ENCODE measurements around the gene ITPR1. TPM values are rescaled to one million over a fixed set of nuclear protein-coding genes. Genes with fewer than 3 reads are reported as not detected.

ITPR1 gene
- total RNA-seq, 2 donors from 2014 or later, result 36.8 to 43.8 TPM

DNA sequence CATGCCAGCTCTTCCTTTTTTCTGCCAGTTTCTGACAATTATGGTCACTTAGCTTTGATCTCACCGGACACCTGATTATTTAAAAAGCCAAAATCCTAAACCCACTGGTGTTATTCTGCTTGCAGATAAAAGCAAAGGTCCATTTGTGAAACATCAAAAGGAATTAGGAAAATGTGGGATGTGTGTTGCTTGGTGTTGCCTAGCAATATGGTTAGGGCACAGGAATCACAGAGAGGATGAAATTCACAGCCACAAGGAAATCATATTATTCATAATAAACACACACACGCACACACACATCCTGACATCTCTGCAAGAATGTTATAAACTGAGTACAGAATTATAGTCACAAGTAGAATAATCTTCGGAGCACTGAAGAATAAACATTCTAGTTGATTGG is 396.7 kb downstream of the ITPR1 start:
- no peak for ATAC-seq
- DNase-seq, result no peak
- intact Hi-C loops (cut with DNase I), result no loop called here

DNA sequence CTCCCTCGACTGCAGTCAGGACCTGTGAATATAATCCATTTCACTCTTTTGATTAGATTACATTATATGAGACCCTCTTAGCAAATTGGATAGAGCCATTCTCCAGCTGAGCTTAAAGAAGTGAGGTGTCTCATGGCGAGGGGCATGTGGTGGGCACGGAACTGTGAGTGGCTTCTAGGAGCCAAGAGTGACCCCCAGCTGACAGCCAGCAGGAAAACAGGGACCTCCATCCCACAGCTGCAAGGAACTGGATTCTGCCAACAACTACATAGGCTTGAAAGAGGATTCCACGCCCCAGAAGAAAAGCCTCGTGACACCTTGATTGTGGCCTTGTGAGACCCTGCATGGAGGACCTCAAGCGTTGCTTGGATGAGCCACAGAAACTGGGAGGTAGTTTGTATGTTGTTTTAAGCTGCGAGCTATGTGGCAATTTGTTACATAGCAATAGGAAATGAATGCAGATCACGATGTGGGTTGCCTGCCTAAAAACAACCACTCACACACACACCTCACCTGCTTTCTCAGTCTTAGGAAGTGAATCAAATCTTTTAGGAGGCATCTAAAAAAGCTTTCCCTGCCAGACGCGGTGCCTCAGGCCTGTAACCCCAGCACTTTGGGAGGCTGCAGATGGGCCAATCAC is 401.9 kb downstream of the ITPR1 start:
- no peak for DNase-seq
- ATAC-seq, result no peak
- intact Hi-C loops (cut with DNase I), result no loop called here

DNA sequence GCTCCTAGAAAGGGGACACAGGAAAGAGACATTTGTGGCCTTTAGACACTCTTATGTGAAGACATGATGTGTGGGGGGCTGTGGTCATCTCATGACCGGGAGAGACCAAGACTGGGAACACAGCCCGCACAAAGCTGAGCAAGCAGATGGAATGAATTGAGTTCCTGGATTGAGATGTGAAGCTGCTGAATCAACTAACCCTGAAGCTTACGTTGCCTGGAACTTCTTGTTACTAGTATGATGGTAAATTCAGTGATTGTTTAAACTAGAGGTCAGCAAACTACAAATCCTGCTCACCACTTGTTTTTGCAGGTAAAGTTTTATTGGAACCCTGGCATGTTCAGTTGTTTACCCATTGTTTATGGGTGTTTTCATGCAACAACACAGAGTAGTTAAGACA is 402.7 kb downstream of the ITPR1 start:
- ATAC-seq (no peak), DNase-seq (no peak)
- intact Hi-C loops (cut with DNase I), result no loop called here

Other genes with a start within 250 kb of the ITPR1 start
- gene SETMAR, start 190.0 kb upstream of the ITPR1 start, total RNA-seq, result 10 to 100 TPM; 12.3 to 12.9 TPM
- 10 to 100 TPM; 12.0 to 13.0 TPM for gene SUMF1, start 26.1 kb upstream of the ITPR1 start, total RNA-seq